ENCODE data around the gene FOXK2.

DNA sequence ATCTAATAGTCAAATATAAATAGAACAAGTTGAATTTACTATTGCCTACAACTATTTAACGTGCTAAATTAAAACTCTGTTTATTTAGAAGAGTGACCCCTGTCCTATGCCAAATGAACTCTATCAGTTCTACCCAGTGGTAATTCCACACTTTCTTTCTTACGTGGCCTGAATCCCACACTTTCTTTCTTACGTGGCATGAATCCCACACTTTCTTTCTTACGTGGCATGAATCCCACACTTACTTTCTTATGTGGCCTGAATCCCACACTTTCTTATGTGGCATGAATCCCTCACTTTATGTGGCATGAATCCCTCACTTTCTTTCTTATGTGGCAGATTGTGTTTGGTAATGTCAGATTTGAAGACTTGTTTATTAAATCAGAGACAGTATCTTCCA lies 6.2 kb downstream of the FOXK2 start:
- TF ChIP-seq, protein P1, sequence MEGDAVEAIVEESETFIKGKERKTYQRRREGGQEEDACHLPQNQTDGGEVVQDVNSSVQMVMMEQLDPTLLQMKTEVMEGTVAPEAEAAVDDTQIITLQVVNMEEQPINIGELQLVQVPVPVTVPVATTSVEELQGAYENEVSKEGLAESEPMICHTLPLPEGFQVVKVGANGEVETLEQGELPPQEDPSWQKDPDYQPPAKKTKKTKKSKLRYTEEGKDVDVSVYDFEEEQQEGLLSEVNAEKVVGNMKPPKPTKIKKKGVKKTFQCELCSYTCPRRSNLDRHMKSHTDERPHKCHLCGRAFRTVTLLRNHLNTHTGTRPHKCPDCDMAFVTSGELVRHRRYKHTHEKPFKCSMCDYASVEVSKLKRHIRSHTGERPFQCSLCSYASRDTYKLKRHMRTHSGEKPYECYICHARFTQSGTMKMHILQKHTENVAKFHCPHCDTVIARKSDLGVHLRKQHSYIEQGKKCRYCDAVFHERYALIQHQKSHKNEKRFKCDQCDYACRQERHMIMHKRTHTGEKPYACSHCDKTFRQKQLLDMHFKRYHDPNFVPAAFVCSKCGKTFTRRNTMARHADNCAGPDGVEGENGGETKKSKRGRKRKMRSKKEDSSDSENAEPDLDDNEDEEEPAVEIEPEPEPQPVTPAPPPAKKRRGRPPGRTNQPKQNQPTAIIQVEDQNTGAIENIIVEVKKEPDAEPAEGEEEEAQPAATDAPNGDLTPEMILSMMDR (conservative IDR thresholded peaks at IDR 0.05; ENCODE audit: low read depth, low read length): no peak
- TF ChIP-seq EZH2 (IDR thresholded peaks at IDR 0.05; ENCODE audit: borderline replicate concordance, low read depth, low read length, poor library complexity, severe bottlenecking): no peak
